ENCODE results near the gene C16orf95.

Gene C16orf95

GRCh38 chr16:87317750-87318644 lies 805 bp upstream of the C16orf95 start:
- Mint-ChIP-seq H3K4me3 (peak overlapping the region; percentile 93), H3K36me3 (peaks cover 21% of the 10 kb centered on the region), H3K4me1 (peaks cover 12% of the 10 kb centered on the region), H3K27ac (peak overlapping the region; percentile 99), H3K9me3 (no peaks in the 10 kb centered on the region)
- ATAC-seq, result peak; percentile 58
- DNase-seq (ENCODE audit: low spot score in 2 of 2), result no peak

GRCh38 chr16:87316450-87316922 lies 706 bp downstream of the C16orf95 start:
- ATAC-seq (no peak), DNase-seq (ENCODE audit: low spot score in 2 of 2) (no peak)
- Mint-ChIP-seq H3K4me3 (peak overlapping the region; percentile 93), H3K36me3 (peaks cover 21% of the 10 kb centered on the region), H3K27ac (peak overlapping the region; percentile 99), H3K9me3 (no peaks in the 10 kb centered on the region), H3K4me1 (peaks cover 12% of the 10 kb centered on the region)

GRCh38 chr16:87314990-87315420 lies 2.2 kb downstream of the C16orf95 start:
- ATAC-seq, result no peak
- Mint-ChIP-seq H3K4me3 (no peak overlapping the region), H3K27ac (no peak overlapping the region), H3K9me3 (no peaks in the 10 kb centered on the region), H3K4me1 (peaks cover 12% of the 10 kb centered on the region), H3K36me3 (peaks cover 21% of the 10 kb centered on the region)
- DNase-seq (ENCODE audit: low spot score in 2 of 2), result no peak

DNA sequence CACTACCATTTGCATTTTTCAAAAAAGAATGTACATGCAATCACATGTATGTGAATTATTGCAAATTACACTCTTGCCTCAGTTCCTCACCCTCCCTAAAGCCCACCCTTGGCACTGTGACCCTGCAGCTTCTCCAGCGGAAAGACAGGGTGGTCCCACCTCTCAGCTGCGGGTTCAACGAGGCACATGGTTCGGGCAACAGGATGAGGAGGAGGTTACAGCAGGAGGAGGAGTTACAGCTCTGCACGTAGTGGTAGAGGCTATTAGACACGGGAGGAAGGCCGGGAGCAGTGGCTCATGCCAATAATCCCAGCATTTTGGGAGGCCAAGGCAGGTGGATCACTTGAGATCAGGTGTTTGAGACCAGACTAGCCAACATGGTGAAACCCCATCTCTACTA lies 5.2 kb downstream of the C16orf95 start:
- no peaks in the 10 kb centered on the region for H3K9me3 Mint-ChIP-seq
- H3K4me3 Mint-ChIP-seq, result no peak overlapping the region
- ATAC-seq, result no peak
- no peak for DNase-seq (ENCODE audit: low spot score in 2 of 2)
- H3K4me1 Mint-ChIP-seq, result no peaks in the 10 kb centered on the region
- peaks cover 2% of the 10 kb centered on the region for H3K36me3 Mint-ChIP-seq
- H3K27ac Mint-ChIP-seq, result no peak overlapping the region

DNA sequence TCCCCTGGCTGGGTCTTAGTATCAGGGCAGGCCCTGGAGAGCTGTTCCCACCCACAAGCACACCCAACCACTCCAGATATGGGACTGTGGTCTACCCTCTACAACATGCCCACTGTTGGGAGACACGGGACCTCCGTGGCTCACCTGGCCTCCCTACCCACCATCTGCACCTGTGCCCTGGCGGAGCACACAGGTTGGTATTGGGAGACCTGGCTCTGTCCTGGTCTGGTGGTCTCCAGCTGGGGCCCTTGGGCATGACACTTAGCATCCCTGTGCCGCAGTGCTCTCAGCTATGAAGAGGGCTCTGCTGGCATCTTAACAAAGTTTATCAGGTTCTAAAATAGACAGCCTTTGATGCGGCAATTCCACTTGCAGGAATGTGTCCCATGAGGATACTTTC lies 5.8 kb downstream of the C16orf95 start:
- no peaks in the 10 kb centered on the region for H3K9me3 Mint-ChIP-seq
- DNase-seq (ENCODE audit: low spot score in 2 of 2), result no peak
- no peak for ATAC-seq
- no peaks in the 10 kb centered on the region for H3K36me3 Mint-ChIP-seq
- H3K27ac Mint-ChIP-seq, result peak overlapping the region; percentile 12
- H3K4me1 Mint-ChIP-seq, result no peaks in the 10 kb centered on the region
- H3K4me3 Mint-ChIP-seq, result no peak overlapping the region

DNA sequence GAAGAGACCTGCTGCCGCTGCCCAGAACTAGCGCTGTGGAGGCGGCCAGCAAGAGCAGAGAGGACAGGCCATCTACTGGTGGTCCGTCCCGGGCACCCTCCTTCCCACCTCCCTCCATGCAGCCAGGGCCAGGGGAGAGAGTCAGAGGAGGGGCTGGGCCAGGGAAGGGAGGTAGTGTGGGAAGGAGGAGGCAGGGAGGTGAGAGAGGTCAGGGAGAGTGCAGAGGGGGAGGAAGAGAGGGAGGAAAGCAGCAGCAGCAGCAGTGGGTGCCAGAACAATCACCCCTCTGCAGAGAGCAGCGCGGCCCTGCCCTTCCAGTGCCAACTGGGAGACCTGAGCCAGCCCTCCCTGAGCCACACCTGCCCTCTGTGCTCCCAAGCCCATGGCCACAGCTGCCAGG lies 6.6 kb downstream of the C16orf95 start:
- Mint-ChIP-seq H3K36me3 (no peaks in the 10 kb centered on the region), H3K27ac (no peak overlapping the region), H3K4me3 (no peak overlapping the region), H3K4me1 (no peaks in the 10 kb centered on the region), H3K9me3 (no peaks in the 10 kb centered on the region)
- ATAC-seq, result no peak
- no peak for DNase-seq (ENCODE audit: low spot score in 2 of 2)

DNA sequence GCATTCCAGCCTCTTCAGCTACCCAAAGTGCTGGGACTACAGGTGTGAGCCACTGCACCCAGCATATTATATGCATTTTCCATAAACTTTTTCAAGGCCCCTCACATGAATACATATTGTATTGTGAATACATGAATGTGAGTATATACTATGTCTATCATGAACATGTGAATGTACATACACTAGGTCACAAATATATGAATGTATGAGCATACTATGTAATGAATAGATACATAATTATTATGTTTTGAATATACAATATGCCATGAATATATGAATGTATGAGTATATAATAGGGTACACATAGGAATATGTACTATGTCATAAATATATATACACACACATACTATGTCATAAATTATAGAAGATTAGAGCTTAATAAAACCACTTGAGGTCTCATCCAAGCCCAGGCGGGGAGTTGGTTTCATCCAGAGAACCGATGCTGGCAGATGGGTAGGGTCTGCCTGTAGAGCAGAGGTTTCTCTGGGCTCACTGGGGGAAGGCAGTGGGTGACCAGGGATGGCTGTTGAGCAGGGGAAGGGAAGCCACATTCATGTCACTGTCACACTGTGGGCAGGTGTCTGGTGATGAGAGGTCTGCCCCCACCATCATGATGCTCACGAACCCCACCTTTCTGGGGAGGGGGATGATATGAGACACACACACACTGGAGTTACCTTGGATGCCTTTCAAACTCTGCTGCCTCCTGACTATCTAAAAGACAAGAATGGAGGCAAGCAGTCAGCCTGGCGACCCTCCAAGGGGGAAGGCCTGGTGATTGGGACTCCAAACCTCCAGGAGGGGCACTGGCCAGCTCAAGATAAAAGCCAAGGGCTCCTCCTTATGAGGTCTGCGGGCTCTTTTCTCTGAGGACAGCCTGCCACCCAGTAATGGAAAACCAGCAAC lies 7.3 kb downstream of the C16orf95 start:
- no peaks in the 10 kb centered on the region for H3K36me3 Mint-ChIP-seq
- ATAC-seq (no peak), DNase-seq (ENCODE audit: low spot score in 2 of 2) (no peak)
- no peak overlapping the region for H3K4me3 Mint-ChIP-seq
- no peak overlapping the region for H3K27ac Mint-ChIP-seq
- H3K4me1 Mint-ChIP-seq, result no peaks in the 10 kb centered on the region
- no peaks in the 10 kb centered on the region for H3K9me3 Mint-ChIP-seq

GRCh38 chr16:87308826-87309225 lies 8.4 kb downstream of the C16orf95 start:
- peak; percentile 98 for ATAC-seq
- DNase-seq (ENCODE audit: low spot score in 2 of 2), result no peak
- Mint-ChIP-seq H3K4me3 (no peak overlapping the region), H3K9me3 (no peaks in the 10 kb centered on the region), H3K4me1 (no peaks in the 10 kb centered on the region), H3K36me3 (no peaks in the 10 kb centered on the region), H3K27ac (no peak overlapping the region)

GRCh38 chr16:87306516-87306915 lies 10.7 kb downstream of the C16orf95 start:
- no peak for ATAC-seq
- DNase-seq (ENCODE audit: low spot score in 2 of 2), result no peak
- Mint-ChIP-seq H3K9me3 (no peaks in the 10 kb centered on the region), H3K4me1 (no peaks in the 10 kb centered on the region), H3K4me3 (no peak overlapping the region), H3K36me3 (no peaks in the 10 kb centered on the region), H3K27ac (no peak overlapping the region)

DNA sequence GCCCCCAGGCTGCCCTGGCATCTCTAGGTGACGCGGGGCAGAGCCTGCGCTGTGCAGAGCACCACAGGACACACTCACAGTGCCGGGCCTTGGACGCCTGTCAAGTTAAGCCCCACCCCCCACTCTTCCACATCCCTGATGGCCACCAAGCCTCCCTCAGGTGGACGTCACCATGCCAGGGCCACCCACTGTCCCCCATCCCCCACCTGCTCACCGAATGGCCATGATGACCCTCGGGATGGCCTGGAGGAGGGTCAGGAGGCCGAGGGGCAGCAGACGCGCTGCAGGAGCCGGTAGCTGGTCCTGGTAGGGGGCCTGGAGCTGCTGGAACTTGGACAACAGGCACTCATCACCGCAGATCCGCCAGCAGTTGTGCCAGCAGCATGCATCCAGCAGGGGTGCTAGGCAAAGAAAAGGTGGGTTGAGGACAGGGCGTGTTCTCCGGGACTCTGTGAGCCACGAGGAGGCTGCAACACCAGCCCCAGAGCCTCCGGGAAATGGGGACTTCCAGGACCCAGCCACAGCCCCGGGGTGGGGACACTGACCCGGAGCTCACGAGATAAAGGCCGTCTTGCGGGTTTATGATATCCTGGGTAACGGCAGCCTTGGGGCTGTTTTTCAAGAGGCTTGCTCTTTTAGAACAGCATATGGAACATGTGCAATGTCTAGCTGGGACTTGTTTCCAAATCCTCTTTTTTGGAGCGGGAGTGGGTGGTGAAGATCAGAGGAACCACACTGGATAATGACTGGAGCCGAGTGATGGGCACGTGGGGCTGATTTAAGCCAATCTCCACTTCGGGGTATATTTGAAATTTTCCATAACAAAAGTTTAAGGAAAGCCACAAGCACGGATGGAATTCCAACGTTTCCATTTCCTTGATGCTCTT lies 11.4 kb downstream of the C16orf95 start:
- no peak overlapping the region for H3K4me3 Mint-ChIP-seq
- H3K4me1 Mint-ChIP-seq, result no peaks in the 10 kb centered on the region
- DNase-seq (ENCODE audit: low spot score in 2 of 2) (no peak), ATAC-seq (no peak)
- no peaks in the 10 kb centered on the region for H3K36me3 Mint-ChIP-seq
- no peak overlapping the region for H3K27ac Mint-ChIP-seq
- no peaks in the 10 kb centered on the region for H3K9me3 Mint-ChIP-seq

- Mint-ChIP-seq H3K36me3 (no peaks in the 10 kb centered on the region), H3K9me3 (no peaks in the 10 kb centered on the region), H3K27ac (no peak overlapping the region), H3K4me3 (no peak overlapping the region), H3K4me1 (no peaks in the 10 kb centered on the region)
- DNase-seq (ENCODE audit: low spot score in 2 of 2) (no peak), ATAC-seq (no peak)
Measured at GRCh38 chr16:87304951-87305350, 12.2 kb downstream of the C16orf95 start.

DNA sequence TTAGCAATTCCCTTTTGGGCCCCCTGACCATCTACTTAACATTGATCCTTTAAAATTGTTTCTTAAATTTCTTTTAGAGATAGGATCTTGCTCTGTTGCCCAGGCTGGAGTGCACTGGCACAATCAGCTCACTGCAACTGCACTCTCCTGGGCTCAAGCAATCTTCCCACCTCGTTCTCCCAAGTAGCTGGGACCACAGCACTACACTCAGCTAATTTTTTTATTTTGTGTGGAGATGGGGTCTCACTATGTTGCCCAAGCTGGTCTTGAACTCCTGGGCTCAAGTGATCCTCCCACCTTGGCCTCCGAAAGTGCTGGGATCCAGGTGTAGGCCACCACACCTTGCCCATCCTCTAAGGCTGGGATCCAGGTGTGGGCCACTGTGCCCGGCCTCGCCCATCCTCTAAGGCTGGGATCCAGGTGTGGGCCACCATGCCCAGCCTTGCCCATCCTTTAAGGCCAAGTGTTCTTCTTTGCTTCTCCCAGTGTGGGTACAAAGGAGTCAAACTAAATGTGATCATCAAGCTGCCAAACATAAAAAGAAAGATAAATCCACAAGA lies 13.2 kb downstream of the C16orf95 start:
- ATAC-seq, result no peak
- no peak overlapping the region for H3K4me3 Mint-ChIP-seq
- no peaks in the 10 kb centered on the region for H3K9me3 Mint-ChIP-seq
- H3K36me3 Mint-ChIP-seq, result no peaks in the 10 kb centered on the region
- H3K27ac Mint-ChIP-seq, result peak overlapping the region; percentile 49
- DNase-seq (ENCODE audit: low spot score in 2 of 2), result no peak
- H3K4me1 Mint-ChIP-seq, result no peaks in the 10 kb centered on the region

- DNase-seq (ENCODE audit: low spot score in 2 of 2) (no peak), ATAC-seq (peak; percentile 60)
- no peak overlapping the region for H3K4me3 Mint-ChIP-seq
- H3K4me1 Mint-ChIP-seq, result peaks cover 3% of the 10 kb centered on the region
- H3K36me3 Mint-ChIP-seq, result peaks cover 3% of the 10 kb centered on the region
- peak overlapping the region; percentile 49 for H3K27ac Mint-ChIP-seq
- H3K9me3 Mint-ChIP-seq, result no peaks in the 10 kb centered on the region
Measured at GRCh38 chr16:87303431-87303930, 13.7 kb downstream of the C16orf95 start.

DNA sequence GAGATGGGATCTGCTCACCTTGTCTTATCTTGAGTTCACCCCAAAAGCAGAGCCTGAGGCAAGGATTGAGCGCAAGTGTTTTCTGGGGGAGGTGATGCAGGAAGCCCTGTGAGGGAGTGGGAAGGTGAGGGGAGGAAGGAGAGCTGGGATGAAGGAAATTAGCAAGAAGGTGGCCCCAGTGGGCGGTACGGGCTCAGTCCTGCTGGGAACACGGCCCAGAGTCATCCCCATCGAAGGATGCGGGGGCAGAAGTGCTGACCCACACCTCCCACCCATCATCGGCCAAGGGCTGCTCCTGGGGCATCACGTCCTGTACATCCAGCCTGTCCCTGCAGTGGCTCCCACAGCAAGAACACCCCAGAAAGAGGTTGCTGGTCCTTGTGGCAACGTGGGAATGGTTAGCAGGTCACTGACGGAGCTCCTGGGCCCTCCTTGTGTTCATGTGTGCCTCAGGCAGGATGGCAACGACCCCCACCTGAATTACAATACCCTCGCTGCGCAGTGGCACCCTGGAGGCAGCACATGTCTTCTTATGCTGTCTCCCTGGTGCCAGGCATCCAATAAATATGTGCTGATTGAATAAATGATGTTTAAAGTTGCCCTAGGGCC lies 18.2 kb downstream of the C16orf95 start:
- no peak overlapping the region for H3K4me3 Mint-ChIP-seq
- no peak for ATAC-seq
- H3K9me3 Mint-ChIP-seq, result no peaks in the 10 kb centered on the region
- H3K27ac Mint-ChIP-seq, result peak overlapping the region; percentile 36
- H3K4me1 Mint-ChIP-seq, result peaks cover 15% of the 10 kb centered on the region
- DNase-seq (ENCODE audit: low spot score in 2 of 2), result no peak
- H3K36me3 Mint-ChIP-seq, result peaks cover 5% of the 10 kb centered on the region
